ENCODE data around the gene THPO.

Gene THPO

DNA sequence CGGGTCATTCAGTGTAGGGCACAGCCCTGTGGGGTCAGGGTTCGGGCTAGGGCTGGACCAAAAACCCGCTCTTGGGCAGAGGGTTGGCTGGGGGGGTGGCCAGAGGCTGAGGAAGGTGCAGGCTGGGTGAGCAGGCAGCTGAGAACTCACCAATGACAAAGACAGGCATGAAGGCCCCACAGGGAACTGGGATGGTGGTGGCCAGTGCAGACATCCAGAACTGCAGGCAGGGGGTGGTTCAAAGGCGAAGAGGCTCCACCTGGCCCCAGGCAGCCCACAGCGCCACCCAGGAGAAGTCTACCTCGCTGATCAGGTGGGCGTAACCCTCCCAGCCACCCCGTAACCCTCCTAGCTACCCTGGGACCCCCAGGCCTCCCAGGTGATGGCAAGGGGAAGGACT, 23.3 kb downstream of the THPO start:
- no peak for TF ChIP-seq TAF1 (IDR thresholded peaks at IDR 0.05; ENCODE audit: borderline replicate concordance, insufficient read depth, low read length)
- TF ChIP-seq, protein P1, sequence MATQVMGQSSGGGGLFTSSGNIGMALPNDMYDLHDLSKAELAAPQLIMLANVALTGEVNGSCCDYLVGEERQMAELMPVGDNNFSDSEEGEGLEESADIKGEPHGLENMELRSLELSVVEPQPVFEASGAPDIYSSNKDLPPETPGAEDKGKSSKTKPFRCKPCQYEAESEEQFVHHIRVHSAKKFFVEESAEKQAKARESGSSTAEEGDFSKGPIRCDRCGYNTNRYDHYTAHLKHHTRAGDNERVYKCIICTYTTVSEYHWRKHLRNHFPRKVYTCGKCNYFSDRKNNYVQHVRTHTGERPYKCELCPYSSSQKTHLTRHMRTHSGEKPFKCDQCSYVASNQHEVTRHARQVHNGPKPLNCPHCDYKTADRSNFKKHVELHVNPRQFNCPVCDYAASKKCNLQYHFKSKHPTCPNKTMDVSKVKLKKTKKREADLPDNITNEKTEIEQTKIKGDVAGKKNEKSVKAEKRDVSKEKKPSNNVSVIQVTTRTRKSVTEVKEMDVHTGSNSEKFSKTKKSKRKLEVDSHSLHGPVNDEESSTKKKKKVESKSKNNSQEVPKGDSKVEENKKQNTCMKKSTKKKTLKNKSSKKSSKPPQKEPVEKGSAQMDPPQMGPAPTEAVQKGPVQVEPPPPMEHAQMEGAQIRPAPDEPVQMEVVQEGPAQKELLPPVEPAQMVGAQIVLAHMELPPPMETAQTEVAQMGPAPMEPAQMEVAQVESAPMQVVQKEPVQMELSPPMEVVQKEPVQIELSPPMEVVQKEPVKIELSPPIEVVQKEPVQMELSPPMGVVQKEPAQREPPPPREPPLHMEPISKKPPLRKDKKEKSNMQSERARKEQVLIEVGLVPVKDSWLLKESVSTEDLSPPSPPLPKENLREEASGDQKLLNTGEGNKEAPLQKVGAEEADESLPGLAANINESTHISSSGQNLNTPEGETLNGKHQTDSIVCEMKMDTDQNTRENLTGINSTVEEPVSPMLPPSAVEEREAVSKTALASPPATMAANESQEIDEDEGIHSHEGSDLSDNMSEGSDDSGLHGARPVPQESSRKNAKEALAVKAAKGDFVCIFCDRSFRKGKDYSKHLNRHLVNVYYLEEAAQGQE (IDR thresholded peaks at IDR 0.05; ENCODE audit: insufficient read depth in 1 of 2, low read depth in 2 of 2, low read length in 2 of 2) = no peak
- TF ChIP-seq POLR2AphosphoS5 (IDR thresholded peaks at IDR 0.05; ENCODE audit: low read depth, low read length) = no peak
- TF ChIP-seq SIN3A (IDR thresholded peaks at IDR 0.05; ENCODE audit: borderline replicate concordance, insufficient read depth, low read length) = no peak
- no peak for TF ChIP-seq FOXP2 (optimal IDR thresholded peaks at IDR 0.05; ENCODE audit: borderline replicate concordance, extremely low read depth, extremely low read length, insufficient read depth)

DNA sequence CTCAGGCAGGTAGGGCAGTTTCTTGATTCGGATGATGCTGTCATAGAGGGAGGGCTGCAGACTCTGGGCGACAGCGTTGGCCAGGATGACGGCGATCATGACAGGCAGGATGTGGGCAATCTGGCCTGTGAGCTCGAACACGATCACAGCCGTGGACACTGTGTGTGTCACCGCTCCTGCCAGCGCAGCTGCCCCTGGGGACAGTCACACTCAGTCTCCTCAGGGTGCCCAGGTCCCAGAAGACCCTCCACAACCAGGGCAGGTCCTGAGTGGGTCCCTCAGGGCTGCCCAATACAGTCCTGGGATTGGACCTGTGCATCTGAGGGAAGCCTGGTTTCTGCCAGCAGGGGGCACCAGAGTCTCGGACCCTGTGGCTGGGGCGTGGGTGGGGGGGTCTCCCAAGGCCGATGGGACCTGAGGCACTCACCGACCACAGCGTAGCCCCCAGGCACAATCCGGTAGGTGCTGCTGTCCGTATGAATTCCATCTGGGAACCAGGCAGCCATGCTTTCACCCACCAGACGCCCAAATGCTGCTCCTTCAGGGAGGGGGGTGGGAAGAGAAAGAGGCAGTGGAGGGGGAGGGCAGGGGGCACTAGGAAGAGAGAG, 23.8 kb downstream of the THPO start:
- TF ChIP-seq SIN3A (IDR thresholded peaks at IDR 0.05; ENCODE audit: borderline replicate concordance, insufficient read depth, low read length) (no peak), TAF1 (IDR thresholded peaks at IDR 0.05; ENCODE audit: borderline replicate concordance, insufficient read depth, low read length) (no peak), POLR2AphosphoS5 (IDR thresholded peaks at IDR 0.05; ENCODE audit: low read depth, low read length) (no peak), FOXP2 (optimal IDR thresholded peaks at IDR 0.05; ENCODE audit: borderline replicate concordance, extremely low read depth, extremely low read length, insufficient read depth) (no peak)
- TF ChIP-seq, protein P1 (IDR thresholded peaks at IDR 0.05; ENCODE audit: insufficient read depth in 1 of 2, low read depth in 2 of 2, low read length in 2 of 2) = no peak

DNA sequence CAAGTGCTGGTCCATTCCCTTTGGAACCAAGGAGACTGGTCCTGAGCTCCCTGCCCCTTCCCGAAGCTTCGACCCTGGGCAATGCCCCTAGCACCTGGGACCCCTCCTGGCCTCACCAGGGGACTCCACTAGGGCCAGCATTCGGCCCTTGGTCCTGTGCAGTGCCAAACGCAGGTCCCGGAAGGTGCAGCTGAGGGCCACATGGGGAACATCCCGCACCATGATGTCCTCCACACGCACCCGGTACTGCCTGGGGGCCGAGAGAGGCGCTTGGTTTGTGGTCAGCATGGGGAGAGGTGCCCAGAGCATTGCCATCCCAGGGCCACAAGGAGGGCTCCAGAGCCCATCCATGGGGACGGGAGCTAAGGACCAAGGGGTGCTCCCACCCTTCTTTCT, 24.5 kb downstream of the THPO start:
- TF ChIP-seq, protein P1 (IDR thresholded peaks at IDR 0.05; ENCODE audit: insufficient read depth in 1 of 2, low read depth in 2 of 2, low read length in 2 of 2) = no peak
- TF ChIP-seq TAF1 (IDR thresholded peaks at IDR 0.05; ENCODE audit: borderline replicate concordance, insufficient read depth, low read length) (no peak), POLR2AphosphoS5 (IDR thresholded peaks at IDR 0.05; ENCODE audit: low read depth, low read length) (no peak), SIN3A (IDR thresholded peaks at IDR 0.05; ENCODE audit: borderline replicate concordance, insufficient read depth, low read length) (no peak), FOXP2 (optimal IDR thresholded peaks at IDR 0.05; ENCODE audit: borderline replicate concordance, extremely low read depth, extremely low read length, insufficient read depth) (no peak)

DNA sequence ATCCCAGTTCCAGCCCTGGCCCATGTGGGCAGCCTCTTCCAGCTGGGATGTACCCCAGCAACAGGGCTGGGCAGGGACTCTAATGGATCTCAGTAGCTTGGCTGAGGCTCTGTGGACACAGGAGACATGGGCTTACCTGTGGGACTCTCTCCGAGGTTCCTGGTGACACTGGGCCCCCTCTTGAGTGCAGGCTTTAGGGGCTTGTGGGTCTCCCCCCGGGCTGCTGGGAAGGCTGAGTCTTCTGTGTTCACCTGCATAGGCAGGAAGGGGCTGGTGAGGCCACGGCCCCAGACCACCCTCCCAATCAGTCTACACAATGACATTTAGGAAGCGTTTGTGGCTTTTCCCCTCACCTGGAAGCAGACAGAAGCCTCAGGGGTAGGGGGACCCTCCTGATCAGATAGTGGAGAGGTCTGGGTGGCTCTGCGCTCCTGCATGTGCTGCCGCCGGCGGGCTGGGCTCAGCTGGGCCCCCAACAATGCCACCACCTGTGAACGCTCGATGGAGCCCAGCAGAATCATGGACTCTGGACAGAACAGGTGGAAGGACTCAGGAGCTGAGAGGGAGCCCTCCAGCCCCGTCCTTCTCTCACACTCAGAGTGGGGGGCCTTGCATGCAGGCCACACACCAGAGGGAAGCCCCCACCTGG, 25.0 kb downstream of the THPO start:
- TF ChIP-seq SIN3A (IDR thresholded peaks at IDR 0.05; ENCODE audit: borderline replicate concordance, insufficient read depth, low read length) = no peak
- no peak for TF ChIP-seq POLR2AphosphoS5 (IDR thresholded peaks at IDR 0.05; ENCODE audit: low read depth, low read length)
- TF ChIP-seq TAF1 (IDR thresholded peaks at IDR 0.05; ENCODE audit: borderline replicate concordance, insufficient read depth, low read length) = no peak
- TF ChIP-seq, protein P1 (IDR thresholded peaks at IDR 0.05; ENCODE audit: insufficient read depth in 1 of 2, low read depth in 2 of 2, low read length in 2 of 2) = no peak
- no peak for TF ChIP-seq FOXP2 (optimal IDR thresholded peaks at IDR 0.05; ENCODE audit: borderline replicate concordance, extremely low read depth, extremely low read length, insufficient read depth)

All from PFSK-1 (cell line).